Endothelial cell of umbilical vein (primary cell): ENCODE measurements around the gene MYO9A. TPM values are rescaled to one million over a fixed set of nuclear protein-coding genes. Genes with fewer than 3 reads are reported as not detected.

Source experiments
- BruUV-seq: library from RNA; stranded (reverse); fragments of 400-500 nt; replicated peaks from 2 replicates; lab custom pipeline; 2021; lab: Mats Ljungman, UMichigan
- CTCF ChIA-PET: fragments of 300-600, 350-600 bp; sonication (Branson Sonifier 250); formaldehyde crosslinking; loops from one replicate; lab custom pipeline; 2021; ENCODE audit warnings: antibody characterized with exemption, inconsistent platforms; lab: Charles Lee
- POLR2A ChIA-PET: fragments of 300-600, 350-600 bp; sonication (Branson Sonifier 250); formaldehyde crosslinking; loops from one replicate; lab custom pipeline; 2021; ENCODE audit warnings: antibody characterized with exemption, inconsistent platforms; lab: Charles Lee
- DNase-seq: peaks from one replicate; pipeline ENCODE4 v3.0.0-alpha.2; 2011; ENCODE audit warnings: low read depth, low spot score
- FAIRE-seq: peaks from 2 replicates; lab custom pipeline; 2011; peaks lifted over from hg19 to GRCh38; lab: Jason Lieb, UNC
- H2AFZ ChIP-seq: 2 replicates; pipeline ENCODE4 v1.6.0; 2012; ENCODE audit warnings: low read depth, low read length, control low read depth, inconsistent platforms
- H3K27ac ChIP-seq: 2 replicates; pipeline ENCODE4 v1.5.1; 2011; ENCODE audit warnings: low read depth, mild to moderate bottlenecking, control low read depth, low read length, moderate library complexity; ENCODE audit not compliant: insufficient read depth
- H3K27me3 ChIP-seq, 2 experiments: 2 replicates each; pipeline versions ENCODE4 v1.6.0 to v1.6.1; 2011; ENCODE audit warnings: low read length in 2 of 2, mixed read lengths in 1 of 2; ENCODE audit not compliant: control insufficient read depth in 2 of 2, insufficient read depth in 2 of 2
- H3K36me3 ChIP-seq, 2 experiments: 2 replicates in 1 of 2; 3 replicates in 1 of 2; pipeline ENCODE4 v1.5.1; 2011; ENCODE audit warnings: low read length in 2 of 2, mild to moderate bottlenecking in 1 of 2, moderate library complexity in 1 of 2; ENCODE audit not compliant: control insufficient read depth in 2 of 2, insufficient read depth in 2 of 2; ENCODE audit errors: extremely low read depth in 1 of 2
- H3K4me1 ChIP-seq: 3 replicates; pipeline ENCODE4 v1.5.1; 2011; ENCODE audit warnings: mild to moderate bottlenecking, low read length; ENCODE audit not compliant: control insufficient read depth, insufficient read depth; ENCODE audit errors: extremely low read depth
- H3K4me2 ChIP-seq: 2 replicates; pipeline ENCODE4 v1.6.1; 2011; ENCODE audit warnings: low read length, control low read depth, mixed read lengths; ENCODE audit not compliant: insufficient read depth
- H3K4me3 ChIP-seq, 3 experiments: fragments of 200-600 bp in 1 of 3; sonication (generic), shearing (Covaris generic) in 1 of 3; replicated peaks in 1 of 3; 2 replicates each; pipeline ENCODE4 v1.5.1; 2011 to 2016; ENCODE audit warnings: control low read depth in 3 of 3, low read length in 3 of 3, mild to moderate bottlenecking in 2 of 3, inconsistent platforms in 1 of 3, low read depth in 1 of 3, moderate library complexity in 1 of 3; ENCODE audit not compliant: insufficient read depth in 1 of 3
- H3K79me2 ChIP-seq: 2 replicates; pipeline ENCODE4 v1.6.0; 2012; ENCODE audit warnings: low read length, inconsistent platforms; ENCODE audit not compliant: control insufficient read depth, insufficient read depth
- H3K9ac ChIP-seq: replicated peaks from 2 replicates; pipeline ENCODE3; 2011; ENCODE audit warnings: low read length, control low read depth; ENCODE audit not compliant: insufficient read depth; ENCODE audit errors: extremely low read depth
- H3K9me1 ChIP-seq: replicated peaks from 3 replicates; pipeline ENCODE4 v1.6.0; 2011; ENCODE audit warnings: mild to moderate bottlenecking, low read length; ENCODE audit not compliant: control insufficient read depth, insufficient read depth; ENCODE audit errors: extremely low read depth
- H3K9me3 ChIP-seq: replicated peaks from 2 replicates; pipeline ENCODE4 v1.5.1; 2012; ENCODE audit warnings: low read length, inconsistent platforms; ENCODE audit not compliant: control insufficient read depth, insufficient read depth
- H4K20me1 ChIP-seq: replicated peaks from 2 replicates; pipeline ENCODE3; 2011; ENCODE audit warnings: mild to moderate bottlenecking, low read length; ENCODE audit not compliant: control insufficient read depth, insufficient read depth; ENCODE audit errors: extremely low read depth
- EZH2 ChIP-seq: IDR thresholded peaks from 2 replicates; pipeline ENCODE4 v1.6.1; 2012; ENCODE audit warnings: borderline replicate concordance, low read depth, mild to moderate bottlenecking, moderate library complexity, low read length, inconsistent platforms; ENCODE audit not compliant: severe bottlenecking
- FOS ChIP-seq: IDR thresholded peaks from 2 replicates; pipeline ENCODE4 v1.6.1; 2011; ENCODE audit warnings: mild to moderate bottlenecking, low read length, moderate library complexity, borderline replicate concordance; ENCODE audit not compliant: insufficient read depth
- GATA2 ChIP-seq: IDR thresholded peaks from 2 replicates; pipeline ENCODE4 v1.7.0; 2011; ENCODE audit warnings: low read depth, mild to moderate bottlenecking, moderate library complexity, mixed read lengths, low read length; ENCODE audit not compliant: insufficient read length, insufficient read depth
- JUN ChIP-seq: IDR thresholded peaks from 2 replicates; pipeline ENCODE4 v1.6.1; 2011; ENCODE audit warnings: borderline replicate concordance, low read depth; ENCODE audit not compliant: insufficient read length, insufficient read depth
- MYC ChIP-seq: IDR thresholded peaks from one replicate; pipeline ENCODE4 v1.6.1; 2011; ENCODE audit warnings: mild to moderate bottlenecking, low read depth, low read length
- POLR2A ChIP-seq: IDR thresholded peaks from 2 replicates; pipeline ENCODE4 v1.6.1; 2012; ENCODE audit warnings: low read depth, mild to moderate bottlenecking, control low read depth, low read length
- POLR2AphosphoS5 ChIP-seq: IDR thresholded peaks from 2 replicates; pipeline ENCODE4 v1.6.1; 2012; ENCODE audit warnings: low read depth, mild to moderate bottlenecking, control low read depth, low read length, moderate library complexity; ENCODE audit not compliant: insufficient read depth
- dilution Hi-C: fragments of 300-500 bp; cut with MboI; formaldehyde crosslinking; loops from one replicate; pipeline ENCODE4 v1.15.0; 2019; ENCODE audit warnings: low sequenced_read_pairs; ENCODE audit not compliant: extremely low pct_ligation_motif_present
- intact Hi-C: fragments of 100-400 bp; cut with micrococcal nuclease; formaldehyde crosslinking; loops from one replicate; pipeline ENCODE4 v1.10.0; 2022
- polyA plus RNA-seq, 4 experiments: library from polyadenylated mRNA; depleted of rRNA in 3 of 4; stranded (reverse) in 3 of 4; unstranded in 1 of 4; fragments of >200 nt; gene quantifications; 2 replicates each; pipeline versions ENCODE4 v1.2.1 to v1.2.3, GENCODE V29; 2011 to 2012; ENCODE audit warnings: missing spikeins in 1 of 4
- total RNA-seq: library from RNA; stranded (reverse); gene quantifications from 2 replicates; pipeline ENCODE4 v1.2.3, GENCODE V29; 2021
- TF ChIP-seq, protein P1 (sequence below): IDR thresholded peaks from 2 replicates; pipeline ENCODE4 v1.6.1; 2011; ENCODE audit not compliant: insufficient read depth, insufficient read length
- TF ChIP-seq, protein P2 (sequence below), 2 donors: IDR thresholded peaks; 1 replicate in 1 of 2; 2 replicates in 1 of 2; pipeline ENCODE4 v1.5.1; 2011; ENCODE audit warnings: low read length in 2 of 2, mild to moderate bottlenecking in 2 of 2, moderate library complexity in 2 of 2, control low read depth in 1 of 2, inconsistent platforms in 1 of 2, low read depth in 1 of 2; ENCODE audit not compliant: insufficient read depth in 1 of 2; ENCODE audit errors: extremely low read depth in 1 of 2

The MYO9A gene
- total and polyA plus RNA-seq, 2 donors (not counting 3 experiments of a cell fraction or from before 2014, with no cell fraction given) = 6.4 to 30.3 TPM

DNA sequence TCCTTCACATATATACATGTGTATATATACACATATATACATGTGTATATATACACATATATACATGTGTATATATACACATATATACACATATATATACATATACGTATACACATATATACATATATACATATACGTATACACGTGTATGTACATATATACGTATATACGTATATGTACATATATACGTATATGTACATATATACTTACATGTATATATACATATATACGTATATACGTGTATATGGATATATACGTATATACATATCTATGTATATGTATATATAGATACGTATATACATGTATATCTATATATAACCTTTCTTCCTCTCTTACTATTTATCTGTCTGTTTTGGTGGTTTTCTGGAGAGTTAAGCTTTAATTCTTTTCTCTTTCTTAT is 192.8 kb downstream of the MYO9A start:
- H3K27me3 ChIP-seq = no peaks in the 10 kb centered on the region
- no peak for TF ChIP-seq JUN
- TF ChIP-seq, protein P1, sequence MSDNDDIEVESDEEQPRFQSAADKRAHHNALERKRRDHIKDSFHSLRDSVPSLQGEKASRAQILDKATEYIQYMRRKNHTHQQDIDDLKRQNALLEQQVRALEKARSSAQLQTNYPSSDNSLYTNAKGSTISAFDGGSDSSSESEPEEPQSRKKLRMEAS = no peak
- no peak for TF ChIP-seq MYC
- no peak for TF ChIP-seq POLR2A
- no peak for TF ChIP-seq EZH2
- no peak for TF ChIP-seq GATA2
- TF ChIP-seq POLR2AphosphoS5 = no peak
- TF ChIP-seq, protein P2, sequence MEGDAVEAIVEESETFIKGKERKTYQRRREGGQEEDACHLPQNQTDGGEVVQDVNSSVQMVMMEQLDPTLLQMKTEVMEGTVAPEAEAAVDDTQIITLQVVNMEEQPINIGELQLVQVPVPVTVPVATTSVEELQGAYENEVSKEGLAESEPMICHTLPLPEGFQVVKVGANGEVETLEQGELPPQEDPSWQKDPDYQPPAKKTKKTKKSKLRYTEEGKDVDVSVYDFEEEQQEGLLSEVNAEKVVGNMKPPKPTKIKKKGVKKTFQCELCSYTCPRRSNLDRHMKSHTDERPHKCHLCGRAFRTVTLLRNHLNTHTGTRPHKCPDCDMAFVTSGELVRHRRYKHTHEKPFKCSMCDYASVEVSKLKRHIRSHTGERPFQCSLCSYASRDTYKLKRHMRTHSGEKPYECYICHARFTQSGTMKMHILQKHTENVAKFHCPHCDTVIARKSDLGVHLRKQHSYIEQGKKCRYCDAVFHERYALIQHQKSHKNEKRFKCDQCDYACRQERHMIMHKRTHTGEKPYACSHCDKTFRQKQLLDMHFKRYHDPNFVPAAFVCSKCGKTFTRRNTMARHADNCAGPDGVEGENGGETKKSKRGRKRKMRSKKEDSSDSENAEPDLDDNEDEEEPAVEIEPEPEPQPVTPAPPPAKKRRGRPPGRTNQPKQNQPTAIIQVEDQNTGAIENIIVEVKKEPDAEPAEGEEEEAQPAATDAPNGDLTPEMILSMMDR (IDR thresholded peaks at IDR 0.05; ENCODE audit: extremely low read depth in 1 of 2, insufficient read depth in 1 of 2, low read depth in 1 of 2, low read length in 2 of 2) = no peak
- TF ChIP-seq FOS = no peak
- ChIA-PET CTCF (no interaction called here), POLR2A (no interaction called here)
- H3K36me3 ChIP-seq = no peaks in the 10 kb centered on the region
- H3K79me2 ChIP-seq = no peaks in the 10 kb centered on the region
- FAIRE-seq (no peak), DNase-seq (no peak)
- intact Hi-C loops (no loop called here), dilution Hi-C loops (no loop called here)
- BruUV-seq = no TSS peak
- no peaks in the 10 kb centered on the region for H3K4me1 ChIP-seq
- no peak overlapping the region for H3K27ac ChIP-seq
- H4K20me1 ChIP-seq = no peaks in the 10 kb centered on the region
- no peak overlapping the region for H3K4me3 ChIP-seq
- H3K4me2 ChIP-seq = no peak overlapping the region
- no peak overlapping the region for H3K9ac ChIP-seq
- H3K9me3 ChIP-seq = no peaks in the 10 kb centered on the region
- H2AFZ ChIP-seq = no peak overlapping the region
- H3K9me1 ChIP-seq = no peaks in the 10 kb centered on the region
